HepG2 (cell line): ENCODE data around the gene WWP2. TPM values are rescaled to one million over a fixed set of nuclear protein-coding genes. Genes with fewer than 3 reads are reported as not detected.

Experiments used
- AFF4 ChIP-seq: sonication (generic); formaldehyde crosslinking; IDR thresholded peaks from 2 replicates; pipeline ENCODE4 v1.4.0; 2020; ENCODE audit warnings: missing genetic modification reagents
- ATF2 ChIP-seq: sonication (generic); formaldehyde crosslinking; IDR thresholded peaks from 2 replicates; pipeline ENCODE4 v1.4.0; 2020; ENCODE audit warnings: missing genetic modification reagents
- ATF5 ChIP-seq: sonication (generic); formaldehyde crosslinking; IDR thresholded peaks from 2 replicates; pipeline ENCODE4 v1.4.0; 2020; ENCODE audit warnings: mild to moderate bottlenecking, low read depth, missing genetic modification reagents
- CENPBD1 ChIP-seq: sonication (generic); formaldehyde crosslinking; IDR thresholded peaks from 2 replicates; pipeline ENCODE4 v1.8.0; 2022; ENCODE audit warnings: missing genetic modification reagents, low read depth, mild to moderate bottlenecking, borderline replicate concordance
- CHCHD3 ChIP-seq: sonication (generic); formaldehyde crosslinking; IDR thresholded peaks from 2 replicates; pipeline ENCODE4 v1.8.0; 2022; ENCODE audit warnings: mild to moderate bottlenecking, missing genetic modification reagents, moderate library complexity
- FOXA1 ChIP-seq, 2 experiments: fragments of 450-650 bp in 1 of 2; sonication (generic) in 1 of 2; formaldehyde crosslinking in 1 of 2; IDR thresholded peaks; 2 replicates each; pipeline versions ENCODE4 v1.4.0 to v1.6.1; 2016 to 2020; ENCODE audit warnings: missing genetic modification reagents in 1 of 2
- HINFP ChIP-seq: sonication (generic); formaldehyde crosslinking; IDR thresholded peaks from 2 replicates; pipeline ENCODE4 v1.4.0; 2020; ENCODE audit warnings: low read depth, mild to moderate bottlenecking, missing genetic modification reagents
- MEIS2 ChIP-seq: sonication (generic); formaldehyde crosslinking; IDR thresholded peaks from 2 replicates; pipeline ENCODE4 v1.9.0; 2021; ENCODE audit warnings: mild to moderate bottlenecking, missing genetic modification reagents
- NAIF1 ChIP-seq: sonication (generic); formaldehyde crosslinking; IDR thresholded peaks from 2 replicates; pipeline ENCODE4 v1.5.0; 2020; ENCODE audit warnings: mild to moderate bottlenecking, missing genetic modification reagents, borderline replicate concordance
- NCOR1 ChIP-seq: fragments of 200-600 bp; sonication (generic); IDR thresholded peaks from 2 replicates; pipeline ENCODE4 v1.7.0; 2017; ENCODE audit warnings: antibody characterized with exemption, low read length, borderline replicate concordance
- NFKBIZ ChIP-seq: IDR thresholded peaks from 2 replicates; pipeline ENCODE4 v1.6.1; 2018; ENCODE audit warnings: missing genetic modification reagents, missing compliant biosample characterization
- PRDM4 ChIP-seq: sonication (generic); formaldehyde crosslinking; IDR thresholded peaks from 2 replicates; pipeline ENCODE4 v1.9.0; 2021; ENCODE audit warnings: missing genetic modification reagents, borderline replicate concordance
- ZFX ChIP-seq: sonication (generic); formaldehyde crosslinking; IDR thresholded peaks from 2 replicates; pipeline ENCODE4 v1.4.0; 2020; ENCODE audit warnings: mild to moderate bottlenecking, low read depth, missing genetic modification reagents, moderate library complexity
- ZNF317 ChIP-seq: sonication (generic); formaldehyde crosslinking; IDR thresholded peaks from 2 replicates; pipeline ENCODE4 v1.5.0; 2020; ENCODE audit warnings: mild to moderate bottlenecking, missing genetic modification reagents
- polyA plus RNA-seq, 8 experiments: library from polyadenylated mRNA; depleted of rRNA in 3 of 8; stranded (reverse) in 7 of 8; unstranded in 1 of 8; fragments of >200 nt; fragmentation: Illumina TruSeq in 4 of 8; extraction: Trizol in 4 of 8; gene quantifications; 2 replicates each; pipeline versions ENCODE4 v1.2.1 to v1.2.3, GENCODE V29; 2011 to 2016; ENCODE audit warnings: low read depth in 4 of 8, missing spikeins in 1 of 8, mixed read lengths in 1 of 8; ENCODE audit not compliant: insufficient read depth in 1 of 8
- total RNA-seq, 5 experiments: library from RNA; depleted of rRNA; stranded (reverse); fragments of >200 nt; fragmentation: Illumina TruSeq; extraction: Trizol; gene quantifications; 2 replicates each; pipeline ENCODE4 v1.2.3, GENCODE V29; 2016; ENCODE audit warnings: low read depth in 1 of 5

The WWP2 gene
- total and polyA plus RNA-seq, 2 of the 13 experiments (the other 11 are each of a cell fraction or from before 2014, with no cell fraction given): 11.4 to 28.2 TPM

- no peak for TF ChIP-seq AFF4
- TF ChIP-seq PRDM4: no peak
- no peak for TF ChIP-seq CENPBD1 (CRISPR knock-in tag)
- peak; percentile 2; the same call in 1 of the 2 replicates for TF ChIP-seq ZNF317
- TF ChIP-seq NAIF1: no peak
- TF ChIP-seq ATF5: 0 out of 2 replicates have a peak, but pooled peaks have one; percentile 55
- 0 out of 2 replicates have a peak, but pooled peaks have one; percentile 27 for TF ChIP-seq ATF2 (CRISPR knock-in tag)
- TF ChIP-seq ZFX (CRISPR knock-in tag): peak; percentile 70; the same call in 1 of the 2 replicates
- TF ChIP-seq FOXA1 (IDR thresholded peaks at IDR 0.05): no peak
- peak; percentile 37; the same call in 1 of the 2 replicates for TF ChIP-seq FOXA1 (CRISPR knock-in tag; IDR thresholded peaks at IDR 0.05)
- TF ChIP-seq NCOR1: no peak; the same call in 1 of the 2 replicates
- no peak for TF ChIP-seq CHCHD3 (CRISPR knock-in tag)
- TF ChIP-seq MEIS2 (CRISPR knock-in tag): peak; percentile 61; the same call in 1 of the 2 replicates
- peak; percentile 51; the same call in 1 of the 2 replicates for TF ChIP-seq HINFP
- no peak for TF ChIP-seq NFKBIZ (CRISPR knock-in tag)
Observed at GRCh38 chr16:69858191-69859104, 96.3 kb downstream of the WWP2 start (continued).
